DMS79 (cell line): ENCODE data around the gene CEP131.

Source experiments
- DNase-seq: peaks from one replicate; lab custom pipeline; 2025; lab: John Stamatoyannopoulos, UW

Gene CEP131

GRCh38 chr17:81200201-81200600, 22.6 kb downstream of the CEP131 start:
- no peak for DNase-seq

GRCh38 chr17:81199482-81199830, 23.3 kb downstream of the CEP131 start:
- DNase-seq: no peak

- no peak for DNase-seq
Measured at GRCh38 chr17:81198826-81199481, 23.8 kb downstream of the CEP131 start.

- no peak for DNase-seq
Measured at GRCh38 chr17:81197831-81198490, 24.8 kb downstream of the CEP131 start.

GRCh38 chr17:81197409-81197795, 25.4 kb downstream of the CEP131 start:
- DNase-seq: no peak

- DNase-seq: no peak
Measured at GRCh38 chr17:81196505-81197408, 26.0 kb downstream of the CEP131 start.

GRCh38 chr17:81195941-81196495, 26.7 kb downstream of the CEP131 start:
- no peak for DNase-seq

GRCh38 chr17:81194941-81195901, 27.5 kb downstream of the CEP131 start:
- no peak for DNase-seq

GRCh38 chr17:81194225-81194760, 28.5 kb downstream of the CEP131 start:
- DNase-seq: no peak

GRCh38 chr17:81193470-81194224, 29.1 kb downstream of the CEP131 start:
- DNase-seq: no peak

GRCh38 chr17:81193051-81193410, 29.7 kb downstream of the CEP131 start:
- no peak for DNase-seq

- DNase-seq: no peak
Measured at GRCh38 chr17:81192386-81193050, 30.2 kb downstream of the CEP131 start.

- DNase-seq: no peak
Measured at GRCh38 chr17:81191646-81192045, 31.1 kb downstream of the CEP131 start.

GRCh38 chr17:81191116-81191515, 31.6 kb downstream of the CEP131 start:
- DNase-seq: no peak

- DNase-seq: no peak
Measured at GRCh38 chr17:81190591-81190990, 32.2 kb downstream of the CEP131 start.

GRCh38 chr17:81189670-81190530, 32.9 kb downstream of the CEP131 start:
- no peak for DNase-seq

GRCh38 chr17:81189016-81189415, 33.7 kb downstream of the CEP131 start:
- no peak for DNase-seq

- DNase-seq: no peak
Measured at GRCh38 chr17:81188491-81188840, 34.3 kb downstream of the CEP131 start.
